CD4-positive, alpha-beta T cell treated with Interleukin-17A for 4 hours (primary cell): ENCODE data around the gene UBR3.

Experiments
- DNase-seq: peaks from one replicate; pipeline ENCODE4 v3.0.0-alpha.2; 2020; ENCODE audit warnings: mixed read lengths

The UBR3 gene

GRCh38 chr2:170013802-170014551 is 186.7 kb downstream of the UBR3 start:
- DNase-seq: no peak

GRCh38 chr2:170014769-170015168 is 187.5 kb downstream of the UBR3 start:
- no peak for DNase-seq

- no peak for DNase-seq
These were observed 190.7 kb downstream of the UBR3 start for GRCh38 chr2:170017860-170018532.

- no peak for DNase-seq
These were observed 192.0 kb downstream of the UBR3 start for GRCh38 chr2:170019060-170019805.

- no peak for DNase-seq
These were observed 193.5 kb downstream of the UBR3 start for GRCh38 chr2:170020777-170021176.

- DNase-seq: no peak
These were observed 195.4 kb downstream of the UBR3 start for GRCh38 chr2:170022692-170023091.

GRCh38 chr2:170024721-170025120 is 197.5 kb downstream of the UBR3 start:
- no peak for DNase-seq

- DNase-seq: no peak
These were observed 198.0 kb downstream of the UBR3 start for GRCh38 chr2:170025223-170025622.

- DNase-seq: no peak
These were observed 199.1 kb downstream of the UBR3 start for GRCh38 chr2:170026361-170026760.

GRCh38 chr2:170029551-170029950 is 202.3 kb downstream of the UBR3 start:
- no peak for DNase-seq

- no peak for DNase-seq
These were observed 202.8 kb downstream of the UBR3 start for GRCh38 chr2:170030040-170030439.

GRCh38 chr2:170031288-170031687 is 204.0 kb downstream of the UBR3 start:
- no peak for DNase-seq

GRCh38 chr2:170034596-170034995 is 207.3 kb downstream of the UBR3 start:
- DNase-seq: no peak

- DNase-seq: no peak
These were observed 211.5 kb downstream of the UBR3 start for GRCh38 chr2:170038734-170039133.

- no peak for DNase-seq
These were observed 212.3 kb downstream of the UBR3 start for GRCh38 chr2:170039401-170040172.

- no peak for DNase-seq
These were observed 217.7 kb downstream of the UBR3 start for GRCh38 chr2:170044751-170045478.

- DNase-seq: no peak
These were observed 220.2 kb downstream of the UBR3 start for GRCh38 chr2:170047331-170048065.

- DNase-seq: no peak
These were observed 224.9 kb downstream of the UBR3 start for GRCh38 chr2:170052151-170052550.

GRCh38 chr2:170054997-170055396 is 227.7 kb downstream of the UBR3 start:
- DNase-seq: no peak

- DNase-seq: no peak
These were observed 229.6 kb downstream of the UBR3 start for GRCh38 chr2:170056900-170057299.

- no peak for DNase-seq
These were observed 236.4 kb downstream of the UBR3 start for GRCh38 chr2:170063456-170064235.
